ENCODE results near the gene NPR3.

Gene NPR3

GRCh38 chr5:32690666-32691065 is 20.5 kb upstream of the NPR3 start:
- no peak for DNase-seq (ENCODE audit: low read depth)
- H3K4me3 ChIP-seq (ENCODE audit: low read length), result no peak overlapping the region
- TF ChIP-seq CTCF (IDR thresholded peaks at IDR 0.05; ENCODE audit: insufficient read depth, low read depth, low read length, missing control alignments), result no peak

- peak; percentile 11 for DNase-seq (ENCODE audit: low read depth)
- TF ChIP-seq CTCF (IDR thresholded peaks at IDR 0.05; ENCODE audit: insufficient read depth, low read depth, low read length, missing control alignments), result no peak
- H3K4me3 ChIP-seq (ENCODE audit: low read length), result no peak overlapping the region
Observed at GRCh38 chr5:32692036-32692746, 18.9 kb upstream of the NPR3 start.

GRCh38 chr5:32703957-32704356 is 7.2 kb upstream of the NPR3 start:
- H3K4me3 ChIP-seq (ENCODE audit: low read length), result no peak overlapping the region
- no peak for TF ChIP-seq CTCF (IDR thresholded peaks at IDR 0.05; ENCODE audit: insufficient read depth, low read depth, low read length, missing control alignments)
- no peak for DNase-seq (ENCODE audit: low read depth)

- peak; percentile 59 for TF ChIP-seq CTCF (IDR thresholded peaks at IDR 0.05; ENCODE audit: insufficient read depth, low read depth, low read length, missing control alignments)
- peak; percentile 36 for DNase-seq (ENCODE audit: low read depth)
Observed at GRCh38 chr5:32707418-32707997, 3.6 kb upstream of the NPR3 start.

GRCh38 chr5:32708949-32709348 is 2.2 kb upstream of the NPR3 start:
- no peak overlapping the region for H3K4me3 ChIP-seq (ENCODE audit: low read length)
- DNase-seq (ENCODE audit: low read depth), result no peak

More at GRCh38 chr5:32707418-32707997, 3.6 kb upstream of the NPR3 start:
- H3K4me3 ChIP-seq (ENCODE audit: low read length), result no peak overlapping the region

GRCh38 chr5:32709750-32710549 is 1.2 kb upstream of the NPR3 start:
- H3K4me3 ChIP-seq (ENCODE audit: low read length), result peak overlapping the region; percentile 75
- DNase-seq (ENCODE audit: low read depth), result peak; percentile 78
- TF ChIP-seq CTCF (IDR thresholded peaks at IDR 0.05; ENCODE audit: insufficient read depth, low read depth, low read length, missing control alignments), result peak; percentile 71

More at GRCh38 chr5:32708949-32709348, 2.2 kb upstream of the NPR3 start:
- no peak for TF ChIP-seq CTCF (IDR thresholded peaks at IDR 0.05; ENCODE audit: insufficient read depth, low read depth, low read length, missing control alignments)
